Activated CD4-positive, alpha-beta T cell treated with anti-CD3 and anti-CD28 coated beads, Interleukin-2, amount 50 U/mL, for 1 hour (primary cell): ENCODE results near the gene POLR1E.
"Not testable (repeated sequence)": the region's sequence is repeated elsewhere in the genome, so short reads cannot be mapped to it uniquely, and the experiment has no call there.

Source experiments
- DNase-seq: peaks from one replicate; pipeline ENCODE4 v3.0.0-alpha.2; 2020

Gene POLR1E

GRCh38 chr9:37465249-37466036 lies 20.3 kb upstream of the POLR1E start, which contains the start of gene ZBTB5:
Gene ZBTB5 (minus strand): TSS chr9:37465450. CDS start chr9:37442551, 22,899 bp downstream.
- peak; percentile 98 for DNase-seq

- peak; percentile 7 for DNase-seq
Observed at GRCh38 chr9:37466037-37466709, 19.6 kb upstream of the POLR1E start.

DNA sequence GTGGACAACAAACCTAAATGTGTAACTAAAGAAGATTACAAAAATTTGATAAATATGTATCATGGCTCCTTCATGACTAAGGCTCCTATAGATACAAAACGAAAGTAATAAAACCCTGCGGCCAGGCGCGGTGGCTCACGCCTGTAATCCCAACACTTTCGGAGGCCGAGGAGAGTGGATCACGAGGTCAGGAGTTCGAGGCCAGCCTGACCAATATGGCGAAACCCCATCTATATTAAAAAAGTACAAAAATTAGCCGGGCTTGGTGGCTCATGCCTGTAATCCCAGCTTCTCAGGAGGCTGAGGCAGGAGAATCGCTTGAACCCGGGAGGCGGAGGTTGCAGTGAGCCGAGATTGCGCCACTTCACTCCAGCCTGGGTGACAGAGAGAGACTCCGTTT lies 18.2 kb upstream of the POLR1E start:
- DNase-seq, result not testable (repeated sequence)

DNA sequence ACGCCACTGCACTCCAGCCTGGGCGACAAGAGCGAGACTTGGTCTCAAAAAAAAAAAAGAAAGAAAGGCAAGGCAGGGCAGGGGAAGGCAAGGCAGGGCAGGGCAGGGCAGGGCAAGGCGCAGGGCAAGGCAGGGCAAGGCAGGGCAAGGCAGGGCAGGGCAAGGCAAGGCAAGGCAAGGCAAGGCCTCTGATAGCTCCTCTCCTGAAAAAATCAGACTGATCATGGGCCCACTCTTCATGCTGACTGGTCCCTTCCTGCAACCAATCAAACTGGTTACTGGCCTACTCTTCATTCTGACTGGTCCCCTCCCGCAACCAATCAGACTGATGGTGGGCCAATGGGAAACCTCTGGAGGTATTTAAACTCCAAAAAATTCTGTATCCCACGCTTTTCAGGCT lies 17.1 kb upstream of the POLR1E start:
- DNase-seq, result no peak

- no peak for DNase-seq
Observed at GRCh38 chr9:37471942-37472684, 13.6 kb upstream of the POLR1E start.

DNA sequence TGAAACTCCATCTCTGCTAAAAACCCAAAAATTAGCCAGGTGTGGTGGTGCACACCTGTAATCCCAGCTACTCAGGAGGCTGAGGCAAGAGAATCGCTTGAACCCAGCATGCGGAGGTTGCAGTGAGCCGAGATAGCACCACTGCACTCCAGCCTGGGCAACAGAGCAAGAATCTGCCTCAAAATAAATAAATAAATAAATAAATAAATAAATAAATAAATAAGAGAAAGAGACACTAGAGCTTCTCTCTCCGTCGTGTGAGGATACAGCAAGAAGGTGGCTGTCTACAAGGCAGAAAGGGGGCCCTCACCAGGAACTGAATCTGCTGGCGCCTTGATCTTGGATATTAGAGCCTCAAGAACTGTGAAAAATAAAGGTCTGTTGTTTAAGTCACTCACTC lies 11.8 kb upstream of the POLR1E start:
- not testable (repeated sequence) for DNase-seq

DNA sequence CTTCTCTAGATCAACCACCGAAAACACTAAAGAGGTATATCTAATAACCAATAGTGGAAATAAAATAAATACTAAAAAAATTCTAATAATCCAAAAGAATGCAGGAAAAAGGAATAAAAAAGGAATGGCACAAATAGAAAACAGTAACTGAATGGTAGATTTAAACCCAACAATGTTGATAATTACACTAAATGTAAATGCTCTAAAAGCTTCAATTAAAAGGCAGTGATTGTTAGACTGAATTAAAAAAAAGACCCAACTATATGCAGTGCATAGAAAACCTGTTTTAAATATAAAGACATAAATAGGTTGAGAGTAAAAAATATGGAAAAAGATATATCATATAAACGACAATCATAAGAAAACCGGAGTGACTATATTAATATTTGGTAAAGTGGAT lies 11.3 kb upstream of the POLR1E start:
- DNase-seq, result no peak

- DNase-seq, result no peak
Observed at GRCh38 chr9:37476930-37477329, 8.8 kb upstream of the POLR1E start.

DNA sequence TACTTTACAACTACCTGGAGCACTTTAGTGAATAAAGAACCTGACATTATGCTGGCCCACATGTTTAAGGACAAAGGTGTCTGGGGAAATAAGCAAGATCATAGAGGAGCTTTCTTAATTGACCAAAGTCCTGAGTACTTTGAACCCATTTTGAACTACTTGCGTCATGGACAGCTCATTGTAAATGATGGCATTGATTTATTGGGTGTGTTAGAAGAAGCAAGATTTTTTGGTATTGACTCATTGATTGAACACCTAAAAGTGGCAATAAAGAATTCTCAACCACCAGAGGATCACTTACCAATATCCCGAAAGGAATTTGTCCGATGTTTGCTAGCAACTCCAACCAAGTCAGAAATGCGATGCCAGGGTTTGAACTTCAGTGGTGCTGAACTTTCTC lies 8.3 kb upstream of the POLR1E start:
- DNase-seq, result not testable (repeated sequence)

DNA sequence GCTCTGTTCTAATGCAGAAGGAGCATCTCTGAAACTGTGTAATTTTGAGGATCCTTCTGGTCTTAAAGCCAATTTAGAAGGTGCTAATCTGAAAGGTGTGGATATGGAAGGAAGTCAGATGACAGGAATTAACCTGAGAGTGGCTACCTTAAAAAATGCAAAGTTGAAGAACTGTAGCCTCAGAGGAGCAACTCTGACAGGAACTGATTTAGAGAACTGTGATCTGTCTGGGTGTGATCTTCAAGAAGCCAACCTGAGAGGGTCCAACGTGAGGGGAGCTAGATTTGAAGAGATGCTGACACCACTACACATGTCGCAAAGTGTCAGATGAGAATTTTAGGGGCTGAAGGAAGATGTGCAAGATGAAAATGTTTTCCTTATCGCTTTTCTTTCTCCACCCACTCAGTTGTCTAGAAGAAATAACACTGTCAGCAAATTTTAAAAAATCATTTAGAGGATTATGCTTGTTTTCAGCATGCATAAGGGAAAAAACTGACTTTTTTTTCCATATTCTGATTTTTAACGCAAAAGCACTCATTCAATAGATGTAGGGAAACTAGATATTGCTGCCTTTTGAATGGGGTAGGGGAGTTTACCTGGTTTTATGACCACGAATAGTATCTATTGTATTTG lies 7.6 kb upstream of the POLR1E start:
- not testable (repeated sequence) for DNase-seq

- no peak for DNase-seq
Observed at GRCh38 chr9:37480759-37481158, 5.0 kb upstream of the POLR1E start.

DNA sequence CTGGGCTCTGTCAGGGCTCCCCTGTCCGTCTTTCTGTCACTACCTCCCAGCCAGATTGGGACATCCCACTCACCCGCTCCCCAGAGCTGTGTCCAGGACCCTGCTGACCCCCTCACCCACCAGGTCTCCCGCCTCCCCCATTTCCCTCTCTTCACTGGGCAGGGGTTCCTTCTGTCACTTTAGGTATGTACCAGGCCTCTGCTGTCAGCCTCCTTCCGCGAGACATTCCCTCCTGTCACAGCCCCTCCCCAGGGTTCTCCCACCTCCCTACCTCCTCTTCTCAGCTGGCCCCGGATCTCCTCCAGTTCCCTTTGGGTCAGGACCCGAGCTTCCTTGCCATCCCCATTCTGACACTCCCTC lies 488 bp downstream of the POLR1E start:
- DNase-seq, result no peak

DNA sequence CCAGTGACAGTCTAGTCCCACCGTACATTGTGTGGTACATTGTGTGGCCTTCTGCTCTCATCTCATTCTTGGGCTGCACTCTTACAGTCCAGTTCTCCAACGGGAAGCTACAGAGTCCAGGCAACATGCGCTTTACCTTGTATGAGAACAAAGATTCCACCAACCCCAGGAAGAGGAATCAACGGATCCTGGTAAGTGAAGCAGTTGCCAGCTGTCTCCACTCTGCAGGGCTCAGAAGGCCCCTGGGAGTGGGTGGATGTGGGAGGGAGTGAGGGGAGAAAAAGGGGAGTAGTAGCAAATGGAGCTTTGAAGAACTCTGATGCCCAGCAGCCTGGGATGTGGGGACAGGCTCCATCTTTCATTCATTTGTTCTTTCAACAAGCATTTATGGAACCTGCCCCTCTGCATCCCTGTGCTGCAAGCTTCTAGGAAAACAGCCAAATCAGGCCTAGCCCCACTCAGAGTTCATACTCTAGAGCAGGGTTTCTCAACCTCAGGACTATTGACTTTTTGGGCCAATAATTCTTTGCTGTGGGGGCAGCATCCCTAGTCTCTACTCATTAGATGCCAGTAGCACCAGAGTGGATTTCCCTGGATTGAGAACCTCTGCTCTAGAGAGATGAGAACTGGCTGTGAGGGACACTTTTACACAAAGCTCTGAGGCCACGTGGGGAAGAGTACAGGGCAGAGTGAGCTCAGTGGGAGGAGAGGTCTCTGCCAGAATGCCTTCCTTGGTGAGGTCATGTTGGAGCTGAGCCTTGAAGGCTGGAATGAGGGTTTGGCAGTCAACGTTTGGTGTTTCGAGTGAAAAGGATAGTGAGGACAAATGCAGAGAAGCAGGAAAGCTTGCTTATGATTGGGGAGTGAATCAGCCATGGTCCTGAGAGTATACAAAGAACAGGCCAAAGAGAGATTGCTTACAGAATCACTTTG lies 1.1 kb downstream of the POLR1E start:
- no peak for DNase-seq

DNA sequence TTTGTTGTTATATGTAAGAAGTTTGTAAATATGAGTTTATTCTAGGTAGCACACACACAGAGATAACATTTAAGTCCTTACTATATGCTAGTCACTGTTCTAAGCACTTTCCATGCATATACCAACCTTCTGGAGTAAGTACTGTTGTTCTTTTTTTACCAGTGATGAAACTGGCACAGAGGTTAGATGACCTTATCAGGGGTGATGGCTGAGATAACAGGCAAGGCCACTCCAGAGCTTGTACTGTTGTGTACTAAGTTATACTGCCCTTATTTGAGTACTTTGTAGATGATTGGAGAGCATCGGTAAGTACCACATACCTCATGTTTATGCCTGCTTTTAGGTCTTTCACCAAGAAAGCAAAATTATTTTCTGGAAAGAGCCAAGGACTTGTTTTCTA lies 6.2 kb downstream of the POLR1E start:
- DNase-seq, result no peak

GRCh38 chr9:37495571-37495970 lies 9.8 kb downstream of the POLR1E start:
- DNase-seq, result no peak

DNA sequence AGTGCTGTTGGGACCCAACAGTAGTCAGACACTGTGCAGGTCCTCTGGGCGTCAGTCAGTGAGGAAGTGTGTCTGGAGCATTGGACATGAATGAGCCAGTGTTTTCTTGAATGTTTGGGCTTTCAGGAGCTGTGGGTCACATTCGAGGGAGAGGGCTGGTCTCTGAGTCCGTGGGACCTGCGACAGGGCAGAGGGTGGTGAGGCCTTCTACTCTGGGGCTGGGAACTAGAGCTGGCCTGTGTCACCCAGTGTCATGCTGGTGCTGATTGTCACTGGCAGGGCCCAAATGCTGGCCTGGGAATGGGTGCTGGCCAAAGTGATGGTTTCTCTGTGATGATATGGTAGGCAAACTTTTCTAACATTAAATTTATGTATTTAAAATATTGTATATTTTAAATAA lies 10.3 kb downstream of the POLR1E start:
- no peak for DNase-seq

- no peak for DNase-seq
Observed at GRCh38 chr9:37497320-37497719, 11.6 kb downstream of the POLR1E start.

DNA sequence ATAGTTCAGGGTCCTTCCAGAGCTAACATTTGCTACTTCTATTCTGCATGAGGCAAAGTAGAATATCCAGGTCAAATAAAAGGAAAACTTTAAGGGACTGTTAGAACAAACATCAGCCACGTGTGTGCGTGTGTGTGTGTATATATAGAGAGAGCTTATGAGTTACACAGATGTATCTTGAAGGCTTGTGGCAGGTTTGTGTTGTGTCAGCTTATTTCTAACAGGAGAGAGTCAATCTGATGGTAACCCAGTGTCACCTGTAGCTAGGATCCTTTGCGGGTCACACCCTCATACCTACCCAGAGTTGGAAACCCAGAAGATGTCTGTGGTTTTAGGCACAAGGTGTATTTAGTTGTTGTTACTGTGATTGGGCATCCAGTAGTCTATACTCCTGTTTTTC lies 12.7 kb downstream of the POLR1E start:
- DNase-seq, result no peak

- DNase-seq, result no peak
Observed at GRCh38 chr9:37499297-37499696, 13.5 kb downstream of the POLR1E start.

DNA sequence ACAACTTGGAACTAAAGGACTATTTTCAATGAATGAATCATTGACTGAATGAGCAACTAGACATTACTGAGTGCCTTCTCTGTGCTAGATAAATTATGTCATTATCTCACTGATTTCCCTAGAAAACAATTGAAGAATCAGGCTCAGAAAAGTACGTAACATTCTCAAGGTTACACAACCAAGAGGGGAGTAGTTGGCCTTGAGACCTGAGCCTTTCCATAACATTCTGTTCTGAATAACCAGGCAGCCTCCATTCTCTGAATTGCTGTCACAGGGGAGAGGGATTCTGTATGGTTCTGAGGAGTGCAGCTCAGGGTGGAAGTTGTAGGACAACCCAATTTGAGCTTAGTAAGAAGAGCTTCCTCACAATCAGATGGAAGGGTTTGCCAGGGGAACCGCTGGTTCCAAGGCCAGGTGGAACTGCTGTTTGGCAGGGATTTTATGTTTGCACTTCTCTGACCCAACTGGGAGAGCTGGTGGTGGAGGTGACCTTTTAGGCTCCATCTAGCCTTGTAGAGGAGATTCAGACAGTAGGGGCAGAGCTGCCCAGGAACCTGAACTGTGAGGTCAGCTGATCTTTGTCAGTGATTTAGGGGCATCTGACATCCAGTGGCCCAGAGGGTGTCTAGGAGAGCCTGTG lies 16.3 kb downstream of the POLR1E start:
- DNase-seq, result no peak

DNA sequence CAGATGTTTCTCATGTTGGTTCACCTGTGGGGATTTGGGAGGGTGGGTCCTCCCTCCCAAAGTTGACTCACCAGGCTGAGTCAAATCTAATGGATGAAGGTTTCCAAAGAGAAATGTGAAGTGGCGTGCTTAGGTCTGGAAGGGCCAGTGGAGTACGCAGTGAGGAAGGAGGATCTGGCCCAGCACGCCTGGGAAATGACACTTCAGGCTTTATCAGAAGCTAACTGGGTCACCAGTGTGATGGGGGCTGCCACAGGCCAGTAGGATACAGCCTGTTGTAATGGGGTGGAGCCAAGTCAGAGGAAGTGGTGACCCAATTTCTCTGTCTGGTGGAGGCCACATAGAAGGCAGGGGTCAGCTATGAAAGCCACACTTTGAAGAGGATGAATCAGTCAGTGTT lies 18.0 kb downstream of the POLR1E start:
- peak; percentile 16 for DNase-seq

- no peak for DNase-seq
Observed at GRCh38 chr9:37504605-37505004, 18.9 kb downstream of the POLR1E start.
